HG02798 (cell line): ENCODE data around the gene FAT2.
A peak's percentile ranks its signal among the peaks of the same experiment; 100 is the strongest.
"Not testable (repeated sequence)": the region's sequence is repeated elsewhere in the genome, so short reads cannot be mapped to it uniquely, and the experiment has no call there.

Experiments used
- ATAC-seq: cut with Tn5 transposase; IDR thresholded peaks from one replicate; pipeline ENCODE4 v1.9.1; 2021; ENCODE audit warnings: mild to moderate bottlenecking; ENCODE audit not compliant: unreplicated experiment, poor library complexity

FAT2 gene

DNA sequence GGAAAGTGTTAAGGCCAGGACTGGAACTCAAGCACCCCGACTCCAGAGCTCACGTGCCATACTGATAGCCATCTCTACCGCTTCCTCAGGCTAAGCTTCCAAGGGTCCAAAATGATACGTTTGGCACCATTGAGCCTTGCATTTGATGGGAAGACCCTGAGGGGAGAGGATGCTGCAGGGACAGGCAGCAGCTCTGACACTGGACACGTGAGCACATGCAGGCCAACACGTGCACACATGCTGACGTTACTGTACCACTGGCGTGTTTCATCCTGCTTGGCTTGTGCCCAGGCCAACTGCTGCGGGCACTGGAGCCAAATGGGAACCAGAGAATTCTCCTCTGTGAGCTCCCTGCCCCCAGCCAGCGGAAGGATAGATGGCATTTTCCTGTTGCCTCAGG, 5.2 kb downstream of the FAT2 start:
- no peak for ATAC-seq

DNA sequence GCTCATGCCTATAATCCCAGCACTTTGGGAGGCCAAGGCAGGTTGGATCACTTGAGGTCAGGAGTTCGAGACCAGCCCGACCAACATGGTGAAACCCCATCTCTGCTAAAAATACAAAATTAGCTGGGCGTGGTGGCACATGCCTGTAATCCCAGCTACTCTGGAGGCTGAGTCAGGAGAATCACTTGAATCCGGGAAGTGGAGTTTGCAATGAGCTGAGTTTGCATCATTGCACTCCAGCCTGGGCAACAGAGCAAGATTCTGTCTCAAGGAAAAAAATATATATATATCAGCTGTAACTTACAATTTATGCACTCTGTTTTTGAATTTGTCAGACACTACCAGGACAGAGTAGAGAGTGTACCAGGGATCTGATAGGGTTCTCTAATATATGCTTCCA, 5.8 kb downstream of the FAT2 start:
- not testable (repeated sequence) for ATAC-seq

DNA sequence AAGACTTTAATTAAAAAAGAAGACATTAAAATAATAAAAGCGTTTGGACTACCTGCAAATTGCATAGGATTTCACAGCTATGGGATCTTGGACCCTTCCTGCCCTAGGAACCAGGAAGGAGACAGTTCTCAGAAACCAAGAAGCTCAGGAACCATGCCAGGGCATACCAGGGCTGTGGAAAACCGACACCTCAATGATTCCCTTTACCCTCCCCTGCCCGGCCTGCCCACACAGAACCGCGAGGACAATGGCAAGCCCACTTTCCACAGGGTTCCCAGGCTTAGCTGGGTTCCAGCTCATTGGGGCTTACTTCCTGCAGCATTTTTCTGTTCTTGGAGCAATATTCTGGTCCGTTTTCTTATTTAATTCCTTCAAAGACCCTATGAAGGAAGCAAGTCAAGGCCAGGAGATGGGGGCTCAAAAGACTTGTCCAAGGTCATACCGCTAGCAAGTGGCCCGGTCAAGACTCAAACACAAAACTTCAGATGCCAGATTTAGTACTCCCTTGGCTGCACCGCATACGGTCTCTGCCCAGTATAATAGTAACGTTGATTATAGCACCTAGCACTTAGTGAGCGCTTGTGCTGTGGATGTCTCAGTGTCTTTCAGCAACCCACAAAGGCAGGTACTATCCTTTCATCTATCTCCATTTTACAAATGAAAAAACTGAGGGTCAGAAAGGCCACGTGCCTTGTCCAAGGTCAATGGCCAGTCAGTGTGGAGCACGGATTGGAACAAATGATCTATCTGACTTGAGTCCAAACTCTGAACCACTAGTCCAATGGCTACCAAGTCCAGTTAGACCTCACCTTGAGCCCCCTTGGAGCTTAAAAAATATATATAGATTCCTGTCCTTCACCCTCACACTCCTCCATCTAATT, 6.8 kb downstream of the FAT2 start:
- no peak for ATAC-seq

DNA sequence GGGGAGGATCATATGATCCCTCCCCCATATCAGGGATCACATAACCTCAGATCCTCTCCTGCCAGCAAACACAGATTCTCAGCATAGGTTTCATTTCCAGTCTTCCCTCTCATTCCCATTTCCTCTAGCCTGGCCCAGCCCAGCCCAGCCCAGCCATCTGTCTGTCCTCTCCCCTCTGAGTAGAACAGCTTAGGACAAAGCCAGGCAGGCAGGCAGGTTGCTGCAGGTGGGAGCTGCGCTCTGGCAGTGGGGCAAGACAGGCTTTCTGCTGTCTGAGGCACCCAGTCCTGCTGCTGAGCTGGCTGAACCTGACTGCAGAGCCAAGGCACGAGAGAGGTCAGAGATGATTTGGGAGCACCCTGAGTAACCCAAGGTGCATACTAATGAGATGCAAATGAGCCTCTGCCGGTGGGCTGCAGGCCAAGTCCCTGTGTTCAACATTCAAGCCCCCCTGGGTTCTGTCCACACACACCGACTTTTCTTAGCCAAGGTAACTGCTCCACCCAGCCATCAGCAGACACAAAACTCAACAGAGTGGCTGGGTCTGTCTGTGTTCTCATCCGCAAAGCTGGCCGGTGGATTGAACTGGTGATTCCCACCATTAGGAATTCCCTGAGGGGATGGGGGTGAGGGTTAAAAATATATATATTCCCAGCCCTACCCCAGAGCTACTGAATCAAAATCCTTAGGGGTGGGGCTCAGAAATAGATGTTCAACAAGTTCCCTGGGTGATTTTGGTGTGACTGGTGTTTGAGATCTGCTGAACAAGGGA, 9.1 kb downstream of the FAT2 start:
- no peak for ATAC-seq

- no peak for ATAC-seq
Observed at GRCh38 chr5:151581347-151581746, 9.8 kb downstream of the FAT2 start.

DNA sequence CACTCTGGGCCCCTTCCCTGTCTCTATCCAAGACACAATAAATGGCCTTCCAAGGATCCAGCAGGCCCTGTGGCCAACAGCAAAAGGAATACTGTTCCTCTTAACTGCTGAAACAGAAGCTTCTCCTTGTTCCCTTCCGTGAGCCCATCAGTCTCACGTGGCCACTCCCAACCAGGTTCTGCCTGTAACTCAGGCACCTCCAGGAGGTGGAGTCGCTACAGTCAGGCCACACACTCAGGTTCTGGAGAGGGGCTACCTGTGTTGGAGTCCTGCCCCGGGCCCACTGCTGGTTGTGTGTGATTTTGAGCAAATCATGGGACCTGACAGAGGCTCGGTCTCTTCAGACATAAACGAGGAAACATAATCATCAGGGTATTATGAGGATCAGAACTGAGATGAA, 10.3 kb downstream of the FAT2 start:
- no peak for ATAC-seq

DNA sequence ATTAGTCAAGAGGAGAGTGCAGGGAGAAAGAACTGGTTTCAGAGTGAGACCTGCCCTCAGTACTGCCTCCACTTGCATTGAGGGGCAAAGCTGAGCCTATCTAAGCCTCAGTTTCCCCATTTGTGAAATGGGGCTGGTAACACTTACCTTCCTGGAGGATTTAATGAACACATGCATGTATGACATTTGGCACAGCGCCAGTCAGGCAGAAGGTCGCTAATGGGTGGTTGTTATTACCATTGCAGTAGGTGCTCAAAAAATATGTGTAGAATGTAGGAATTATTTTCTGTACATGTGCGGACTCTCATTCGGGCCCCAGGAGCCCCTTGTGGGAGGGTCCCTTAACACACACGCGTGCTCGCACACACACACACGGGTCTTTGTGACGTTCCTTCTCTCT, 10.9 kb downstream of the FAT2 start:
- ATAC-seq = no peak

DNA sequence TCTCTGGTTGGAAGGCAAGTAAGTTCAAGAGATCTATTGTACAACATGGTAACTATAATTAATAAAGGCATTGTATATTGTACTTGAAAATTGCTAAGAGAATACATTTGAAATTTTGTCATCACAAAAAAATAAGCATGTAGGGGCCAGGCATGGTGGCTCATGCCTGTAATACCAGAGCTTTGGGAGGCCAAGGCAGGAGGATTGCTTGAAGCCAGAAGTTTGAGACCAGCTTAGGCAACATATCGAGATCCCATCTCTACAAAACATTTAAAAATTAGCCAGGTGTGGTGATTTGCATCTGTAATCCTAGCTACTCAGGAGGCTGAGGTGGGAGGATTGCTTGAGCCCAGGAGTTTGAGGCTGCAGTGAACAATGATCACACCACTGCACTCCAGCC, 12.0 kb downstream of the FAT2 start:
- ATAC-seq = not testable (repeated sequence)

GRCh38 chr5:151578326-151579025, 12.7 kb downstream of the FAT2 start:
- ATAC-seq = no peak

- ATAC-seq = no peak
Observed at GRCh38 chr5:151577566-151577965, 13.6 kb downstream of the FAT2 start.

GRCh38 chr5:151574444-151574996, 16.6 kb downstream of the FAT2 start:
- ATAC-seq = no peak

GRCh38 chr5:151572657-151573368, 18.3 kb downstream of the FAT2 start:
- no peak for ATAC-seq

- no peak for ATAC-seq
Observed at GRCh38 chr5:151571270-151572173, 19.6 kb downstream of the FAT2 start.

DNA sequence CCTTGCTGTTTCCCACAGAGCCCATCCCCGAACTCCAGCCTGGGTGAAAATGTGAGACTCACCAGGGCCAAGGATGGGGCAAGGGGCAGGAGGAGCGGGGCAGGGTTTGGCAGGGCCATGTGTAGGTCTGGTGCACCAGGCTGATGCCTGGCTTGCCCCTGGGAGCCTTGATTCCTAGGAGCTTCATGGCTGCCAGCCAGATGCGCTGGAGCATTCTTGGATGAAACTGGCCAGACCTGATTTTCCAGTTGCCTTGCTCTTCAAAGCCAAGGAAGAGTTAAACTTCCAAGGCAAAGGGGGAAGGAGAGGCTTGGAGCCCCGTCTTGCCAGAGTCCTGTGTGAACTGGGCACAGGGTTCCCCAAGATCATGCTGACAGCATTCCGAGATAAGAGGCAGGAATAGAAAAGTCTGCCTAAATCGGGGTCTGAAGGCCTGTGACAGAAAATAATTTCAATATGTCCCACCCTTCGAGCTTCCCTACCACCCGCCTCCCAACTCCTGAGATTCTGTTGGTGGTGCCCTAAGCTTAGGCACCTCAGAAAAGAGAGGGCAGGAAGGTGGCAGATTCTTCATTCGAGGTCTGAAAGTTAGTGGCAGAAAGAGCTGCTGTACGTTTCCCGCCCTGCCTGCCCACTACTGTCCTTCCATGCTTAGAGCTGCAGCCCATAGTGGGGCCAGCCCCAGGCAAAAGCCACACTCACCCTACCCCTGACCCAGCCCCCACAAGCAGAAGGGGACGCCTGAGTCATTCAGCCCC, 20.4 kb downstream of the FAT2 start:
- no peak for ATAC-seq

DNA sequence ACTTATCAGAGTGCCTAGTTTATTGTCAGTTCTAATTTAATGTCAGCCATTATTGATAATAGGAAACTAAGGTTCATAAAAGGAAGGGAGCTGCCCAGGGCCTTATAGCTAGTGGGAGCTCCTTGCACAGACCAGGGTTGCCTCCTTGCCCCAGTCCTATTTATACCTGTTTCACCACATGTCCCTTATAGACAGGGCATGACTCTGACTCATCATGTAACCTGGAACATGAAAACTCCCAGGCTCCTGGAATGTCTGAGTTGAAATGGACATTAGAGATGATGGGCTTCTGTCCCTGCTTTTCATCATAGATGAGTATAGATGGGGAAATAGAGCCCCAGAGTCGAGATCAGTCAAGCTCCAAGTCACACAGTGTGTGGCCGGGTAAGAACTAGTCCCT, 21.1 kb downstream of the FAT2 start:
- ATAC-seq = no peak

- ATAC-seq = peak; percentile 61
Observed at GRCh38 chr5:151569132-151570046, 21.7 kb downstream of the FAT2 start.

GRCh38 chr5:151568036-151568435, 23.1 kb downstream of the FAT2 start:
- ATAC-seq = no peak
